K562 (cell line): ENCODE measurements around the gene INSIG1.

Experiments
- NR4A1 ChIP-seq, 2 experiments: fragments of 250-450 bp in 1 of 2; fragments of 450-650 bp in 1 of 2; sonication (Bioruptor Pico) in 1 of 2; IDR thresholded peaks; 2 replicates each; pipeline versions ENCODE4 v1.4.0 to v1.6.1; 2016 to 2020; ENCODE audit warnings: mild to moderate bottlenecking in 2 of 2, missing compliant biosample characterization in 1 of 2, missing genetic modification characterization in 1 of 2, moderate library complexity in 1 of 2
- ZNF175 ChIP-seq: fragments of 200-800 bp; sonication (Bioruptor generic); IDR thresholded peaks from 2 replicates; pipeline ENCODE4 v1.6.1; 2016; ENCODE audit warnings: low read depth, mild to moderate bottlenecking, missing genetic modification characterization, missing compliant biosample characterization
- TF ChIP-seq, protein P1 (sequence below): fragments of 150-350 bp; conservative IDR thresholded peaks from 2 replicates; pipeline ENCODE4 v1.6.1; 2014; ENCODE audit warnings: low read length
- TF ChIP-seq, protein P2 (sequence below): sonication (generic); formaldehyde crosslinking; IDR thresholded peaks from 2 replicates; pipeline ENCODE4 v1.9.0; 2022; ENCODE audit warnings: mild to moderate bottlenecking, missing genetic modification reagents

DNA sequence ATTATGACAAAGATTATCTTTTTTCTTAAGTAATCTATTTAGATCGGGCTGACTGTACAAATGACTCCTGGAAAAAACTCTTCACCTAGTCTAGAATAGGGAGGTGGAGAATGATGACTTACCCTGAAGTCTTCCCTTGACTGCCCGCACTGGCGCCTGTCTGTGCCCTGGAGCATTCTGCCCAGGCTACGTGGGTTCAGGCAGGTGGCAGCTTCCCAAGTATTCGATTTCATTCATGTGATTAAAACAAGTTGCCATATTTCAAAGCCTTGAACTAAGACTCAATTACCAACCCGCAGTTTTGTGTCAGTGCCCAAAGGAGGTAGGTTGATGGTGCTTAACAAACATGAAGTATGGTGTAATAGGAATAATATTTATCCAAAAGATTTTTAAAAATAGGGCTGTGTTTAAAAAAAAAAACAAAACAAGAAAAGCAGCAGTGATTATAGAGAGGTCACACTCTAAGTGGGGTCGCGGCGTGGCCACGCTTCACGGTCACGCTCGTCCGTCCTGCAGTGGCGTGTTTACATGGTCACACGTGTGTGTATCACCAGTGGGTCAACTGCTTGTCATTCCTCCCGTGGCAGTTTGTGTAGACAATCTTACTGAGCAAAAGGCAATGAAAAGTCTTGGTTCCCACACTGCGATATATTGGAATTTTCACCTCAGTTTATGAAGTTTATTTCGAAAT is 10.8 kb downstream of the INSIG1 start:
- TF ChIP-seq NR4A1 (CRISPR knock-in tag; IDR thresholded peaks at IDR 0.05) (no peak), NR4A1 (tag; IDR thresholded peaks at IDR 0.05) (no peak), ZNF175 (CRISPR knock-in tag) (no peak)
- TF ChIP-seq, protein P1, sequence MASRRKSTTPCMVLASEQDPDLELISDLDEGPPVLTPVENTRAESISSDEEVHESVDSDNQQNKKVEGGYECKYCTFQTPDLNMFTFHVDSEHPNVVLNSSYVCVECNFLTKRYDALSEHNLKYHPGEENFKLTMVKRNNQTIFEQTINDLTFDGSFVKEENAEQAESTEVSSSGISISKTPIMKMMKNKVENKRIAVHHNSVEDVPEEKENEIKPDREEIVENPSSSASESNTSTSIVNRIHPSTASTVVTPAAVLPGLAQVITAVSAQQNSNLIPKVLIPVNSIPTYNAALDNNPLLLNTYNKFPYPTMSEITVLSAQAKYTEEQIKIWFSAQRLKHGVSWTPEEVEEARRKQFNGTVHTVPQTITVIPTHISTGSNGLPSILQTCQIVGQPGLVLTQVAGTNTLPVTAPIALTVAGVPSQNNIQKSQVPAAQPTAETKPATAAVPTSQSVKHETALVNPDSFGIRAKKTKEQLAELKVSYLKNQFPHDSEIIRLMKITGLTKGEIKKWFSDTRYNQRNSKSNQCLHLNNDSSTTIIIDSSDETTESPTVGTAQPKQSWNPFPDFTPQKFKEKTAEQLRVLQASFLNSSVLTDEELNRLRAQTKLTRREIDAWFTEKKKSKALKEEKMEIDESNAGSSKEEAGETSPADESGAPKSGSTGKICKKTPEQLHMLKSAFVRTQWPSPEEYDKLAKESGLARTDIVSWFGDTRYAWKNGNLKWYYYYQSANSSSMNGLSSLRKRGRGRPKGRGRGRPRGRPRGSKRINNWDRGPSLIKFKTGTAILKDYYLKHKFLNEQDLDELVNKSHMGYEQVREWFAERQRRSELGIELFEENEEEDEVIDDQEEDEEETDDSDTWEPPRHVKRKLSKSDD, result no peak
- TF ChIP-seq, protein P2, sequence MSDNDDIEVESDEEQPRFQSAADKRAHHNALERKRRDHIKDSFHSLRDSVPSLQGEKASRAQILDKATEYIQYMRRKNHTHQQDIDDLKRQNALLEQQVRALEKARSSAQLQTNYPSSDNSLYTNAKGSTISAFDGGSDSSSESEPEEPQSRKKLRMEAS (CRISPR knock-in tag), result no peak
